IMR-90 (cell line): ENCODE results near the gene SGMS1. TPM values are rescaled to one million over a fixed set of nuclear protein-coding genes. Genes with fewer than 3 reads are reported as not detected.

Experiments
- ATAC-seq: fragments of 200-7000 bp; cut with Tn5 transposase; 2 replicates; pipeline ENCODE4 v1.9.1; 2020; ENCODE audit warnings: low read depth, mild to moderate bottlenecking, moderate library complexity
- BruUV-seq: library from RNA; stranded (reverse); fragments of 400-500 nt; replicated peaks from 2 replicates; lab custom pipeline; 2021; lab: Mats Ljungman, UMichigan
- CTCF ChIA-PET: fragments of 300-600 bp; formaldehyde crosslinking; extraction: SDS; loops from one replicate; lab custom pipeline; 2021; ENCODE audit warnings: antibody characterized with exemption; lab: Yijun Ruan, JAX
- POLR2A ChIA-PET: fragments of 300-600 bp; sonication (Branson Sonifier 250); formaldehyde crosslinking; loops from one replicate; lab custom pipeline; 2022; ENCODE audit warnings: antibody characterized with exemption; ENCODE audit not compliant: unreplicated experiment; lab: Charles Lee
- DNase-seq: peaks from one replicate; pipeline ENCODE4 v3.0.0; 2013
- H2AFZ ChIP-seq: replicated peaks from 2 replicates; pipeline ENCODE3; 2013; ENCODE audit warnings: low read length, mild to moderate bottlenecking; ENCODE audit not compliant: poor library complexity
- H2AK5ac ChIP-seq: 2 replicates; pipeline ENCODE4 v1.6.1; 2013; ENCODE audit warnings: low read depth, low read length, inconsistent platforms
- H2AK9ac ChIP-seq: replicated peaks from 2 replicates; pipeline ENCODE3; 2013; ENCODE audit warnings: mild to moderate bottlenecking, low read depth, low read length, moderate library complexity; ENCODE audit not compliant: poor library complexity
- H2BK120ac ChIP-seq: 2 replicates; pipeline ENCODE4 v1.6.1; 2013; ENCODE audit warnings: low read depth, low read length, inconsistent platforms
- H2BK15ac ChIP-seq: 3 replicates; pipeline ENCODE4 v1.6.1; 2013; ENCODE audit warnings: low read depth, low read length, inconsistent platforms
- H2BK20ac ChIP-seq: 2 replicates; pipeline ENCODE4 v1.6.1; 2013; ENCODE audit warnings: low read depth, mild to moderate bottlenecking, inconsistent platforms, low read length, moderate library complexity
- H2BK5ac ChIP-seq: 2 replicates; pipeline ENCODE4 v1.6.1; 2013; ENCODE audit warnings: mild to moderate bottlenecking, low read depth, low read length, inconsistent platforms; ENCODE audit not compliant: poor library complexity, severe bottlenecking
- H3K14ac ChIP-seq: replicated peaks from 2 replicates; pipeline ENCODE4 v1.6.1; 2013; ENCODE audit warnings: low read depth, low read length, inconsistent platforms
- H3K18ac ChIP-seq: 2 replicates; pipeline ENCODE4 v1.6.1; 2013; ENCODE audit warnings: low read depth, low read length, control low read depth
- H3K23ac ChIP-seq: 2 replicates; pipeline ENCODE4 v1.6.1; 2013; ENCODE audit warnings: low read depth, low read length, inconsistent platforms
- H3K27ac ChIP-seq: 2 replicates; pipeline ENCODE4 v1.5.1; 2013; ENCODE audit warnings: mild to moderate bottlenecking, control low read depth, low read length; ENCODE audit not compliant: insufficient read depth
- H3K27me3 ChIP-seq: 2 replicates; pipeline ENCODE4 v1.6.1; 2013; ENCODE audit warnings: low read length; ENCODE audit not compliant: control insufficient read depth, insufficient read depth
- H3K36me3 ChIP-seq: 2 replicates; pipeline ENCODE4 v1.6.1; 2013; ENCODE audit warnings: low read length, mixed read lengths; ENCODE audit not compliant: control insufficient read depth, insufficient read depth
- H3K4ac ChIP-seq: 2 replicates; pipeline ENCODE4 v1.6.1; 2013; ENCODE audit warnings: low read depth, low read length, inconsistent platforms
- H3K4me1 ChIP-seq: 2 replicates; pipeline ENCODE4 v1.6.1; 2013; ENCODE audit warnings: low read length, mixed read lengths; ENCODE audit not compliant: control insufficient read depth, insufficient read depth
- H3K4me2 ChIP-seq: 2 replicates; pipeline ENCODE4 v1.6.1; 2013; ENCODE audit warnings: low read depth, mild to moderate bottlenecking, control low read depth, low read length, moderate library complexity
- H3K4me3 ChIP-seq: 2 replicates; pipeline ENCODE4 v1.5.1; 2013; ENCODE audit warnings: low read depth, mild to moderate bottlenecking, control low read depth, low read length, moderate library complexity; ENCODE audit not compliant: insufficient read depth
- H3K56ac ChIP-seq: 2 replicates; pipeline ENCODE4 v1.6.1; 2013; ENCODE audit warnings: low read length, inconsistent platforms; ENCODE audit not compliant: insufficient read depth; ENCODE audit errors: extremely low read depth
- H3K79me1 ChIP-seq, 2 experiments: 2 replicates each; pipeline ENCODE4 v1.6.1; 2013; ENCODE audit warnings: low read length in 2 of 2, inconsistent platforms in 1 of 2, low read depth in 1 of 2
- H3K9ac ChIP-seq: 2 replicates; pipeline ENCODE4 v1.6.1; 2013; ENCODE audit warnings: low read depth, low read length, control low read depth
- H3K9me1 ChIP-seq: 2 replicates; pipeline ENCODE4 v1.6.1; 2013; ENCODE audit warnings: low read length, inconsistent platforms; ENCODE audit not compliant: insufficient read depth
- H3K9me3 ChIP-seq: 2 replicates; pipeline ENCODE4 v1.6.1; 2013; ENCODE audit warnings: low read length; ENCODE audit not compliant: control insufficient read depth, insufficient read depth
- H4K20me1 ChIP-seq: 2 replicates; pipeline ENCODE4 v1.6.1; 2013; ENCODE audit warnings: low read length, inconsistent platforms; ENCODE audit not compliant: insufficient read depth
- H4K5ac ChIP-seq: 2 replicates; pipeline ENCODE4 v1.6.1; 2013; ENCODE audit warnings: mild to moderate bottlenecking, low read depth, low read length, control low read depth
- H4K8ac ChIP-seq, 2 experiments: 2 replicates each; pipeline ENCODE4 v1.6.1; 2013; ENCODE audit warnings: low read depth in 2 of 2, low read length in 2 of 2, control low read depth in 1 of 2, inconsistent platforms in 1 of 2
- H4K91ac ChIP-seq: 2 replicates; pipeline ENCODE4 v1.6.1; 2013; ENCODE audit warnings: low read depth, low read length, inconsistent platforms; ENCODE audit not compliant: insufficient read depth
- NFE2L2 ChIP-seq: fragments of 150-350 bp; IDR thresholded peaks from 2 replicates; pipeline ENCODE4 v1.6.1; 2016; ENCODE audit warnings: low read depth, mild to moderate bottlenecking, low read length
- POLR2A ChIP-seq: IDR thresholded peaks from 2 replicates; pipeline ENCODE4 v1.6.1; 2012; ENCODE audit warnings: mild to moderate bottlenecking, low read depth, low read length
- RAD21 ChIP-seq: IDR thresholded peaks from 2 replicates; pipeline ENCODE4 v1.6.1; 2012; ENCODE audit warnings: low read length, improper control_type of control experiment
- RFX5 ChIP-seq: IDR thresholded peaks from 2 replicates; pipeline ENCODE4 v1.8.0; 2012; ENCODE audit warnings: low read depth, mild to moderate bottlenecking, low read length, moderate library complexity
- SMC3 ChIP-seq: fragments of 150-350 bp; IDR thresholded peaks from 2 replicates; pipeline ENCODE4 v1.6.1; 2016; ENCODE audit warnings: low read depth, mild to moderate bottlenecking, antibody characterized with exemption, low read length, moderate library complexity
- WGBS, 2 experiments: methylation state at CpG; one replicate each; pipeline versions ENCODE4 v1.1.5 to v1.1.7; 2013; ENCODE audit warnings: missing lambda C conversion rate in 2 of 2; ENCODE audit not compliant: insufficient read length in 1 of 2; ENCODE audit errors: extremely low coverage in 2 of 2; 5-methylcytosine and 5-hydroxymethylcytosine counted together
- dilution Hi-C: fragments of 300-500 bp; cut with HindIII; formaldehyde crosslinking; loops from one replicate; pipeline ENCODE4 v1.14.3; 2018; ENCODE audit warnings: low sequenced_read_pairs; ENCODE audit not compliant: unreplicated experiment
- in situ Hi-C: fragments of 300-500 bp; cut with MboI; formaldehyde crosslinking; loops from 3 replicates; pipeline ENCODE4 v1.14.3; 2019; ENCODE audit warnings: low sequenced_read_pairs, inconsistent platforms, mixed read lengths
- intact Hi-C: fragments of 100-400 bp; cut with micrococcal nuclease; formaldehyde crosslinking; loops from 2 replicates; pipeline ENCODE4 v1.10.0; 2022
- microRNA-seq, 2 experiments: library from miRNA; stranded (forward) in 1 of 2; unstranded in 1 of 2; fragments of 10-50 nt in 1 of 2; fragments of <30 nt in 1 of 2; gene quantifications in 1 of 2; microRNA quantifications in 1 of 2; one replicate each; pipeline versions ENCODE3 to v1.1.0; 2013 to 2020; ENCODE audit not compliant: insufficient read depth in 1 of 2, insufficient read length in 1 of 2, unreplicated experiment in 1 of 2
- polyA plus RNA-seq, 3 experiments: library from polyadenylated mRNA; depleted of rRNA; stranded (reverse); fragments of >200 nt; gene quantifications; 2 replicates each; pipeline ENCODE4 v1.2.3, GENCODE V29; 2012; ENCODE audit warnings: low replicate concordance in 1 of 3
- small RNA-seq, 5 experiments: library from RNA; depleted of rRNA; stranded (forward); fragments of <200 nt; gene quantifications; one replicate each; pipeline ENCODE3, GENCODE V24; 2012
- total RNA-seq: library from RNA; depleted of rRNA; stranded (reverse); fragments of >200 nt; gene quantifications from 2 replicates; pipeline ENCODE4 v1.2.3, GENCODE V29; 2012; rRNA removed

The SGMS1 gene
- total and polyA plus RNA-seq, 2 of the 4 experiments (the other 2 are of a cell fraction): 9.8 to 30.8 TPM

DNA sequence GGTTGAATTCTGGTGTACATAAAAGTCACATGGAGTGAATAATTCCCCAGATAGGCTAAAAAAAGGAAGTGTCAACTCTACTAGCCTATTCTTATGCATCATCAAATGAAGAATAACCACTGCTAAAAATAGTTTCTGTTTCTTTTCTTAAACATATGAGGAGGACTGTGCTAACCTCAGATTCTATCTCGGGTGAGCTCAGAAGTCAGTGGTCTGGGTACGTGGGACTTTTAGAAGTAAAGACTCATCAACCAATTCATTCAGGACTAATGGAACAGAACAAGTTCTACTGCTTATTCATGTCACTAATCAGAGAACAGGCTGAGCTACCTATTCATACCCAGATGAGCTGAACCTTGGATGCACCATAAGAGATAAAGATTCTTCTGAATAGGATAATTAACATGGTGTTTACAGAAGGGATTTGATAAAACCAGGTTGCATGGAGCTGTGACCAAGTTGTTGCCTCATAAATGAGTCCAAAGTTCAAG lies 362.9 kb downstream of the SGMS1 start:
- H2AK9ac ChIP-seq: no peak overlapping the region
- no peak overlapping the region for H3K56ac ChIP-seq
- peak overlapping the region; percentile 35; the same call in 1 of the 2 replicates for H3K4me2 ChIP-seq
- H3K14ac ChIP-seq: no peak overlapping the region
- H2AFZ ChIP-seq: no peak overlapping the region
- H2BK120ac ChIP-seq: no peak overlapping the region
- no peaks in the 10 kb centered on the region for H4K20me1 ChIP-seq
- no peak overlapping the region for H2BK20ac ChIP-seq
- H3K4ac ChIP-seq: no peak overlapping the region
- no peaks in the 10 kb centered on the region for H3K79me1 ChIP-seq
- ChIA-PET POLR2A (no interaction called here), CTCF (no interaction called here)
- BruUV-seq: no TSS peak
- H3K27ac ChIP-seq: no peak overlapping the region
- no peaks in the 10 kb centered on the region for H3K9me3 ChIP-seq
- dilution Hi-C loops (no loop called here), in situ Hi-C loops (no loop called here), intact Hi-C loops (no loop called here)
- no peaks in the 10 kb centered on the region for H3K9me1 ChIP-seq
- no peak overlapping the region for H3K23ac ChIP-seq
- no peak for ATAC-seq
- H2AK5ac ChIP-seq: no peak overlapping the region
- no peak overlapping the region for H4K8ac ChIP-seq
- H2BK15ac ChIP-seq: no peak overlapping the region
- TF ChIP-seq SMC3 (no peak), POLR2A (no peak), RFX5 (no peak), RAD21 (no peak), NFE2L2 (no peak)
- H3K9ac ChIP-seq: no peak overlapping the region
- no peak overlapping the region for H2BK5ac ChIP-seq
- no peak overlapping the region for H3K4me3 ChIP-seq
- peaks cover 13% of the 10 kb centered on the region for H3K27me3 ChIP-seq
- no peak overlapping the region for H3K18ac ChIP-seq
- no peak overlapping the region for H4K5ac ChIP-seq
- WGBS, 2 experiments: no CpG with 5 or more reads among the region's 2 CpGs
- H4K91ac ChIP-seq: no peak overlapping the region
- no peaks in the 10 kb centered on the region for H3K4me1 ChIP-seq
- peak; percentile 11 for DNase-seq
- H3K36me3 ChIP-seq: no peaks in the 10 kb centered on the region

Small RNA genes lying within 50 kb of the gene (microRNA-seq; reads per million reads assigned to microRNA genes)
- not detected for gene RNU7-107P (ENCODE audit: insufficient read depth, insufficient read length)

Small RNA genes lying within 50 kb of the gene (small RNA-seq; reads per million reads assigned to genes)
- gene RNU7-107P: 0 reads per million in 5 experiments

Other genes with a start within 250 kb of the SGMS1 start
- 4.4 and 5.0 TPM in 2 replicates for gene ASAH2B, start 116.0 kb upstream of the SGMS1 start, total RNA-seq
- gene ASAH2B, start 116.0 kb upstream of the SGMS1 start, polyA plus RNA-seq (2012; rRNA removed): 2.7 and 3.7 TPM in 2 replicates